ENCODE data around the gene BMPER.

DNA sequence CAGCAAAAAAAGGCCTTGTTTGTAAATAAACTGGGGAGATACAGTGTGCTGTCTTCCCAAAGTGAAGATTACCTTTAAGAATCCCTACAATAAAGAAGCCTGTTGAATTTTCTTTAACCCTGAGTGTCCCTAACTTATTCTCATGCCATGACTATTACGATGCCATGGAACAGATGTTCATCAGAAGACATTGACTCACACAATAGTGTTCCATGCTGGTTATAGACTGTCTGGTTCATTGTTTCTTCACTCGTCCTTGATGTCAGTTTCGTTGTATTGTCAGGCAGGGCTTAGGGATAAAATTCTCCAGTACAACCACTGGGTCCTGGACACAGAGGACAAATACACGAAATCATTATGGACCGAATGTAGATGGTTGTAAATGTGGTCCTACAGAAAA, 36.2 kb upstream of the BMPER start:
- TF ChIP-seq, protein P1, sequence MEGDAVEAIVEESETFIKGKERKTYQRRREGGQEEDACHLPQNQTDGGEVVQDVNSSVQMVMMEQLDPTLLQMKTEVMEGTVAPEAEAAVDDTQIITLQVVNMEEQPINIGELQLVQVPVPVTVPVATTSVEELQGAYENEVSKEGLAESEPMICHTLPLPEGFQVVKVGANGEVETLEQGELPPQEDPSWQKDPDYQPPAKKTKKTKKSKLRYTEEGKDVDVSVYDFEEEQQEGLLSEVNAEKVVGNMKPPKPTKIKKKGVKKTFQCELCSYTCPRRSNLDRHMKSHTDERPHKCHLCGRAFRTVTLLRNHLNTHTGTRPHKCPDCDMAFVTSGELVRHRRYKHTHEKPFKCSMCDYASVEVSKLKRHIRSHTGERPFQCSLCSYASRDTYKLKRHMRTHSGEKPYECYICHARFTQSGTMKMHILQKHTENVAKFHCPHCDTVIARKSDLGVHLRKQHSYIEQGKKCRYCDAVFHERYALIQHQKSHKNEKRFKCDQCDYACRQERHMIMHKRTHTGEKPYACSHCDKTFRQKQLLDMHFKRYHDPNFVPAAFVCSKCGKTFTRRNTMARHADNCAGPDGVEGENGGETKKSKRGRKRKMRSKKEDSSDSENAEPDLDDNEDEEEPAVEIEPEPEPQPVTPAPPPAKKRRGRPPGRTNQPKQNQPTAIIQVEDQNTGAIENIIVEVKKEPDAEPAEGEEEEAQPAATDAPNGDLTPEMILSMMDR (IDR thresholded peaks at IDR 0.05; ENCODE audit: insufficient read depth, low read length, poor library complexity, severe bottlenecking), result no peak
- TF ChIP-seq EZH2phosphoT487 (conservative IDR thresholded peaks at IDR 0.05; ENCODE audit: low read length), result no peak
